ENCODE data around the gene PARP1.

Gene PARP1

GRCh38 chr1:226366290-226366689, 41.6 kb downstream of the PARP1 start:
- no peaks in the 10 kb centered on the region for H3K27me3 Mint-ChIP-seq (ENCODE audit: low read depth)
- H3K27ac Mint-ChIP-seq: no peak overlapping the region
- no peak overlapping the region for H3K4me3 Mint-ChIP-seq
- peaks cover 81% of the 10 kb centered on the region for H3K36me3 Mint-ChIP-seq (ENCODE audit: low read depth)
- peaks cover 25% of the 10 kb centered on the region for H3K4me1 Mint-ChIP-seq
- TF ChIP-seq CTCF (IDR thresholded peaks at IDR 0.05; ENCODE audit: unreplicated experiment in 3 of 3): no peak
- no peaks in the 10 kb centered on the region for H3K9me3 Mint-ChIP-seq

- no peak overlapping the region for H3K27ac Mint-ChIP-seq
- H3K27me3 Mint-ChIP-seq (ENCODE audit: low read depth): no peaks in the 10 kb centered on the region
- peaks cover 25% of the 10 kb centered on the region for H3K4me1 Mint-ChIP-seq
- peaks cover 81% of the 10 kb centered on the region for H3K36me3 Mint-ChIP-seq (ENCODE audit: low read depth)
- H3K4me3 Mint-ChIP-seq: no peak overlapping the region
- H3K9me3 Mint-ChIP-seq: no peaks in the 10 kb centered on the region
- no peak for TF ChIP-seq CTCF (IDR thresholded peaks at IDR 0.05; ENCODE audit: unreplicated experiment in 3 of 3)
Measured at GRCh38 chr1:226365831-226366231, 42.1 kb downstream of the PARP1 start.

GRCh38 chr1:226364901-226365565, 42.9 kb downstream of the PARP1 start:
- peaks cover 85% of the 10 kb centered on the region for H3K36me3 Mint-ChIP-seq (ENCODE audit: low read depth)
- no peaks in the 10 kb centered on the region for H3K27me3 Mint-ChIP-seq (ENCODE audit: low read depth)
- no peak overlapping the region for H3K27ac Mint-ChIP-seq
- no peaks in the 10 kb centered on the region for H3K9me3 Mint-ChIP-seq
- H3K4me3 Mint-ChIP-seq: no peak overlapping the region
- peaks cover 25% of the 10 kb centered on the region for H3K4me1 Mint-ChIP-seq
- no peak for TF ChIP-seq CTCF (IDR thresholded peaks at IDR 0.05; ENCODE audit: unreplicated experiment in 3 of 3)

GRCh38 chr1:226364514-226364899, 43.4 kb downstream of the PARP1 start:
- H3K27ac Mint-ChIP-seq: peak overlapping the region in 1 of 3 experiments; percentile 46
- TF ChIP-seq CTCF (IDR thresholded peaks at IDR 0.05; ENCODE audit: unreplicated experiment in 3 of 3): no peak
- H3K27me3 Mint-ChIP-seq (ENCODE audit: low read depth): no peaks in the 10 kb centered on the region
- H3K9me3 Mint-ChIP-seq: no peaks in the 10 kb centered on the region
- peaks cover 25% of the 10 kb centered on the region for H3K4me1 Mint-ChIP-seq
- peaks cover 85% of the 10 kb centered on the region for H3K36me3 Mint-ChIP-seq (ENCODE audit: low read depth)
- no peak overlapping the region for H3K4me3 Mint-ChIP-seq

GRCh38 chr1:226363801-226364513, 43.9 kb downstream of the PARP1 start:
- H3K27ac Mint-ChIP-seq: peak overlapping the region in 1 of 3 experiments; percentile 46
- peaks cover 25% of the 10 kb centered on the region for H3K4me1 Mint-ChIP-seq
- no peak overlapping the region for H3K4me3 Mint-ChIP-seq
- peaks cover 86% of the 10 kb centered on the region for H3K36me3 Mint-ChIP-seq (ENCODE audit: low read depth)
- TF ChIP-seq CTCF (IDR thresholded peaks at IDR 0.05; ENCODE audit: unreplicated experiment in 3 of 3): no peak
- no peaks in the 10 kb centered on the region for H3K27me3 Mint-ChIP-seq (ENCODE audit: low read depth)
- H3K9me3 Mint-ChIP-seq: no peaks in the 10 kb centered on the region
